Skeletal muscle tissue (tissue), 4 donors: ENCODE measurements around the gene ARHGDIG. TPM values are rescaled to one million over a fixed set of nuclear protein-coding genes. Genes with fewer than 3 reads are reported as not detected.

Source experiments
- H3K27ac ChIP-seq: one replicate; pipeline ENCODE4 v1.7.0; 2013; ENCODE audit warnings: mild to moderate bottlenecking, low read depth, low read length, inconsistent platforms
- H3K27me3 ChIP-seq, 3 donors: one replicate each; pipeline ENCODE4 v1.7.0; 2013; ENCODE audit warnings: low read length in 3 of 3; ENCODE audit not compliant: control insufficient read depth in 3 of 3, insufficient read depth in 3 of 3
- H3K36me3 ChIP-seq, 3 donors: one replicate each; pipeline ENCODE4 v1.7.0; 2013; ENCODE audit warnings: low read length in 3 of 3; ENCODE audit not compliant: control insufficient read depth in 3 of 3, insufficient read depth in 3 of 3
- H3K4me1 ChIP-seq, 3 donors: one replicate each; pipeline ENCODE4 v1.7.0; 2013; ENCODE audit warnings: low read length in 3 of 3, mild to moderate bottlenecking in 3 of 3; ENCODE audit not compliant: control insufficient read depth in 3 of 3, insufficient read depth in 3 of 3
- H3K4me3 ChIP-seq, 3 donors: one replicate each; pipeline ENCODE4 v1.7.0; 2013; ENCODE audit warnings: low read length in 3 of 3
- H3K9ac ChIP-seq, 3 donors: one replicate each; pipeline ENCODE4 v1.7.0; 2013; ENCODE audit warnings: low read length in 3 of 3, mild to moderate bottlenecking in 3 of 3, moderate library complexity in 2 of 3, low read depth in 1 of 3
- H3K9me3 ChIP-seq, 3 donors: one replicate each; pipeline ENCODE4 v1.7.0; 2013; ENCODE audit warnings: low read length in 3 of 3; ENCODE audit not compliant: control insufficient read depth in 3 of 3
- total RNA-seq: library from RNA; depleted of rRNA; stranded (reverse); fragments of >200 nt; gene quantifications from one replicate; pipeline ENCODE4 v1.2.3, GENCODE V29; 2014
- donor health status: Osteomylitis.

ARHGDIG gene
- total RNA-seq, 1 donor from 2014 or later, result 1.0 TPM

DNA sequence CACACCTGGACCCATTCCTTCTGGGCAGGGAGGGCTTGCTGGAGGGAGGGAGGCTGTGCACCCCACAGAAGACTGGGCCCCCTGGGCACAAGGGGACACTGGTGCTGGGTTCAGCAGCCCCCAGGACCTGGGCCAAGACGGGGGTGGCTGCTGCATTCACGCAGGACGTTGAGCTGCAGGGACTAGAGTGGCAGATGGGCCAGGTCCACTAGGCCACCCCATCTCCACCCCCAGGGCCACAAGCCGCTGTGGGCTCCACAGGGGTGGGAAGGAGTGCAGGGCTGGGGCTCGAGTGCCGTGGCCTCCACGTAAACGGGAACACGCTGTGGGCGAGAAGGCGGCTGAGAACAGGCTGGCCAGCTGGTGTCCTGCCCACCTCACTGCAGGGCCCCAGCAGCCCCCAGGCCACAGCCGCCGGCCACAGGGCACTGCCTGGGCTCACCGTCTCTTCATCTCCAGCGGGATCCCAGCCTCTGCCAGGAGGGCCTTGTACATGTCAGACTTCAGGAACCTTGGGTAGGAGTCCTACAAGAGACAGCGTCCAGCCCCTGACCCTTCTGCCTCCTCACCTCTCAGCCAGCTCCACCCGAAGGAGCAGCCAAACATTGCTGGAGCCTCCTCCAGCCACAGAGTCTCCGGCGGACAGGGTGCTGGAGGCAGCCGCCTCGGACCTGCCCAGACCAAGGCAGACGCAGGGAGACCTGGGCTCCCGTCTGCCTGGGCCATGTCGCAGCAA lies 11.2 kb upstream of the ARHGDIG start:
- peaks cover 5 to 10% (median 8%) of the 10 kb centered on the region in 3 donors for H3K27me3 ChIP-seq
- H3K27ac ChIP-seq, result no peak overlapping the region
- no peaks in the 10 kb centered on the region for H3K9me3 ChIP-seq
- H3K9ac ChIP-seq, result no peak overlapping the region
- H3K36me3 ChIP-seq, result peaks cover 10 to 18% (median 11%) of the 10 kb centered on the region in 3 donors
- no peak overlapping the region for H3K4me3 ChIP-seq
- peaks cover 3 to 9% (median 8%) of the 10 kb centered on the region in 3 donors for H3K4me1 ChIP-seq

GRCh38 chr16:270381-271255 lies 9.8 kb upstream of the ARHGDIG start:
- H3K9ac ChIP-seq, result no peak overlapping the region
- peaks cover 7 to 11% (median 11%) of the 10 kb centered on the region in 3 donors for H3K4me1 ChIP-seq
- no peaks in the 10 kb centered on the region for H3K9me3 ChIP-seq

DNA sequence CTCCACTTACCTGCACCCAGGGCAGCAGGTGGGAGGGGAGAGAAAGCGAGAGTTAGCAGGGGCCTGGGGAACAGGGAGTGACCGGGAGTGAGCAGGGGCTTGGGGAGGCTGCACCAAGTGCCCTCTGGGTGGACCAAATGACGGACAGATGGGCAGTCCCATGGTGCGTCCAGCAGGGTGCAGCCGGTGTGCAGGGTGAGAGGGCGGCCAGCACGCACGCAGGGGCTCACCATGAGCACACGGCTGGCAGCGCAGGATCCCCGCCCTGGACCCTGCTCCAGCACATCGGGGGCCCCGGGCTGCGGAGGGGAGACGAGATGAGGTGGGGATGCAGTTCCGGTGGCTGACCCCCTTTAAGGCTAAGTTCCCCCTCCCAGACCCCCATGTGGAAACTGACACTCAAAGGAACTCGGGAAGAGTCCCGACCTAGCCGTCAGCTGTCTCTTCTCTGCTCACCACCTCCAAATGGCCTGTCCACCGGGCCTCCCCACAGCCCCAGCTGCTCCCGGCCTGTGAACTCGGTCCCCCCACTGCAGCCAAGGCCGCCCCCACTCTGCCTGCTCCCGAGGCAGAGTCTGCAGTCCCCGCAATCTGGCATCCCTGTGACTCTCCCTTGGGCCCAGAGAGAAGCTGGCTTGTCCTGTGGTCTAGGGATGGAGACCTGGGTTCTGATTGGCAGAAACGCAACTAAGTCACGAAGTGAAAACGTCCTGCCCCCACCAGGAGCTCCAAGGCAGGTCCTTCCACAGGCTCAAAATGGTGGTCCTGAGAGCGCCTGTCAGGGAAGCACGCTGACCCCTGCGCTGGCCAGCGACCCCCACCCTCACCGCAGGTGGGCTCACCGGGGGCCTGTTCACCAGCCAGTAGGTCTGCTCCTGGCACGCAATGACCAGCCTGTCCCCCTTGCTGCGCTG lies 7.5 kb upstream of the ARHGDIG start:
- Histone ChIP-seq H3K4me1 (peaks cover 6 to 10% (median 8%) of the 10 kb centered on the region in 3 donors), H3K27ac (no peak overlapping the region), H3K36me3 (no peaks in the 10 kb centered on the region), H3K27me3 (peaks cover 22 to 25% (median 24%) of the 10 kb centered on the region in 3 donors), H3K9ac (no peak overlapping the region), H3K9me3 (no peaks in the 10 kb centered on the region), H3K4me3 (no peak overlapping the region)

More at GRCh38 chr16:270381-271255, 9.8 kb upstream of the ARHGDIG start:
- H3K27me3 ChIP-seq, result peaks cover 16 to 19% (median 18%) of the 10 kb centered on the region in 3 donors
- H3K36me3 ChIP-seq, result peaks cover 0 to 7% (median 0%) of the 10 kb centered on the region in 3 donors
- H3K4me3 ChIP-seq, result no peak overlapping the region
- no peak overlapping the region for H3K27ac ChIP-seq

DNA sequence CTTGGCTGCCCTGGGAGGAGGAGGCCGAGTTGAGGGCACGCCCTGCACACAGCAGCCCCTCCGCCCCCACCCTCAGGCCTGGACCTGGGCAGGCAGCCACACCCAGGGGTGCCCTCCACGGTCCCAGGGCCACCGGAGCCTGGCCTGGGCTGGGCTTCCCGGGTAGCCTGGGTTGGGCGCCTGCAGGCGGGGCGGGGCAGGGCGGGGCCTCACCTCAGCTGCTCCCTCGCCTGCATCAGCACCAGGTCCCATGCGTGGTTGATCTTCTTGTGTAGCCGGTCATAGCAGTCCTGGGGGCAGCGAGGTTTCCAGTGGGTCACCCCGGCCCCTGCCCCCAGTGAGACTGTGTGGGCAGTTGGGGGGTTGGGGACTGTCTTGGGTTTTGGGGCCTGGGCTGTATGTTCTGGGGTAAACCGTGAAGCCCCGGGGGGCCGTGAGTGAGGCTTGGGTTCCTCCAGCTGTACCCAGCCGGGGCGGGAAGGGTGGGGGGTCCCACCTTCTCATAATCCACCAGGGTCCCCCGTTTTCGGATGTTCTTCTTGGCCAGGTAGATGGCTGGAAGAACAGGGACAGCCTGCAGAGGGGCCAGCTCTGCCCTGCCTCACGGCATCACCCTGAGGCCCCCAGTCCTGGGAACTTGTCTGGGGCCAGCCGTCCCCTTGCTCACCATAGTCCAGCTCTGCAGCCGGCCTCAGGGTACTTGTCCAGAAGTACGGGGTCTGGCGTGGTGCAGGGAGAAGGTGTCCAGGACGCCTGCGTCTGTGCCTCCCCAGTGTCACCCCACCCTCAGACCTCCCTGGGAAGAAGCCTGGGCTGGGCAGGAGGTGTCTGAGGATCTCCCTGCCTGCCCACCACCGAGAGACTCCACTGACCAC lies 6.6 kb upstream of the ARHGDIG start:
- no peaks in the 10 kb centered on the region for H3K36me3 ChIP-seq
- H3K4me3 ChIP-seq, result no peak overlapping the region
- no peak overlapping the region for H3K27ac ChIP-seq
- no peaks in the 10 kb centered on the region for H3K9me3 ChIP-seq
- no peak overlapping the region for H3K9ac ChIP-seq
- peaks cover 24 to 25% (median 25%) of the 10 kb centered on the region in 3 donors for H3K27me3 ChIP-seq
- peaks cover 8 to 10% (median 8%) of the 10 kb centered on the region in 3 donors for H3K4me1 ChIP-seq

DNA sequence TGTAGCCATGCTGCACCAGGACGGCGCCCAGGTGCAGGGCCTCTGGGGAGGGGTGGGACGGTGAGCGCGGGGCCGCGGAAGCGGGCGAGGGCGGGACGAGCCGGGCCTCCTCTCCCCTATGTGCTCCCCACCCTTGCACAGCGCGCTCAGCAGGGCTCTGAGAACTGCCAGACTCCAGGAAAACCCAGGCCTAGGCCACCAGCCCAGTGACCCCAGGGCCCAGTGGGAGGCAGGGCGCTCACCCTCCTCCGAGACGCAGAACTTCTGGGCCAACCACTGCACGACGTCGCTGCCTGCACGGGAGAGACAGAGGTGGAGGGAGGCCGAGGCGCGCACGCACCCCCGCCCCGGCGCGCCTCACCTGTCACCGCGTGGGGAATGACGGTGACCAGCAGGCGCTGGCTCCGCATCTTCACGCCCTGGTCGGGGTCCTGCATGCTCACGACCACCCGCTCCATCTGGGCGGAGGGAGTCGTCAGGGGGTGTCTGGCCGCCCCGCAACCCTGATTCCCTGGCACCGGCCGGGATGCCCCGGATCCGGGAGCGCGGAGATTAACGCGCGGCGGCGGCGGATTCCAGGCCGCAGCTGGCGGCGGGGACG lies 5.2 kb upstream of the ARHGDIG start:
- peak overlapping the region in 2 of 3 donors; percentile 14 to 50 for H3K9ac ChIP-seq
- H3K4me1 ChIP-seq, result peaks cover 10 to 12% (median 11%) of the 10 kb centered on the region in 3 donors
- H3K36me3 ChIP-seq, result no peaks in the 10 kb centered on the region
- H3K27me3 ChIP-seq, result peaks cover 24 to 29% (median 29%) of the 10 kb centered on the region in 3 donors
- no peaks in the 10 kb centered on the region for H3K9me3 ChIP-seq
- H3K4me3 ChIP-seq, result peak overlapping the region; percentile 43 to 68 (median 52)
- no peak overlapping the region for H3K27ac ChIP-seq

- no peak within 1 kb of the TSS for H3K27ac ChIP-seq
- H3K9ac ChIP-seq, result peak within 1 kb of the TSS in 2 of 3 donors; percentile 14 to 50
- H3K9me3 ChIP-seq, result no peaks in the 10 kb centered on the region
- H3K36me3 ChIP-seq, result no peaks in the 10 kb centered on the region
- H3K27me3 ChIP-seq, result peaks cover 21 to 31% (median 29%) of the 10 kb centered on the region in 3 donors
- H3K4me3 ChIP-seq, result peak within 1 kb of the TSS; percentile 43 to 68 (median 52)
- peaks cover 10 to 14% (median 11%) of the 10 kb centered on the region in 3 donors for H3K4me1 ChIP-seq
Measured at GRCh38 chr16:275786-276232, 4.6 kb upstream of the ARHGDIG start, which contains the start of gene RGS11. Gene RGS11 (minus strand): TSS chr16:275944. CDS start chr16:275911, 33 bp downstream.

GRCh38 chr16:276426-277077 lies 3.8 kb upstream of the ARHGDIG start:
- no peaks in the 10 kb centered on the region for H3K9me3 ChIP-seq
- no peak overlapping the region for H3K4me3 ChIP-seq
- no peak overlapping the region for H3K27ac ChIP-seq
- H3K36me3 ChIP-seq, result no peaks in the 10 kb centered on the region
- H3K9ac ChIP-seq, result peak overlapping the region in 1 of 3 donors; percentile 3
- H3K4me1 ChIP-seq, result peaks cover 10 to 16% (median 11%) of the 10 kb centered on the region in 3 donors
- peaks cover 25 to 38% (median 36%) of the 10 kb centered on the region in 3 donors for H3K27me3 ChIP-seq

DNA sequence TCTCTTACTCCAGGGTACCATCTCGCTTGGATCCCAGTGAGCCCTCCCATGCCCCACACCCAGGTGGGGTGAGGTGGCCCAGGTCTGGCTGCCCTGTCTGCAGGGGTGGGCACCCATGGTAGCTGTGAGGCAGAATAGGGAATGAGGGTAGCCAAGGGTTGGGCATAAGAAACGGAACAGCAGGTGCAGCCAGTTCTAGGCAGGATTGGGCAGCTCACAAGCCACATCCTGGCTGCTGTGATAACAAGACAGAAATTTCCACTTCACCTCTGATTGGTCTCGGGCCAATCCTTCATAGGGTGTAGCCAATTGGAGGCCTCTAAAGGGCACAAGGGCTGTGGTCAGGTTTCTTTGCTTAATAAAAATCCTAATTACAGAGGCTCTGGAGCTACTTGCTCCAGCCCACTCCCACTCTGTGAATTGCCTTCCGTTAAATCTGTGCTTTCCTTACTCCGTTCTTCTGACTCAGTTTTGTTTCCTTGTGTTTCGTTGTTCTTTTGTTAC lies 1.5 kb upstream of the ARHGDIG start:
- Histone ChIP-seq H3K27me3 (peaks cover 24 to 36% (median 31%) of the 10 kb centered on the region in 3 donors), H3K4me3 (no peak overlapping the region), H3K27ac (no peak overlapping the region)

More for the DNA sequence above, 1.5 kb upstream of the ARHGDIG start:
- Histone ChIP-seq H3K4me1 (peaks cover 10 to 16% (median 11%) of the 10 kb centered on the region in 3 donors), H3K9ac (no peak overlapping the region), H3K36me3 (no peaks in the 10 kb centered on the region), H3K9me3 (no peaks in the 10 kb centered on the region)
